Measurements from ENCODE around the gene RABAC1.

Gene RABAC1

DNA sequence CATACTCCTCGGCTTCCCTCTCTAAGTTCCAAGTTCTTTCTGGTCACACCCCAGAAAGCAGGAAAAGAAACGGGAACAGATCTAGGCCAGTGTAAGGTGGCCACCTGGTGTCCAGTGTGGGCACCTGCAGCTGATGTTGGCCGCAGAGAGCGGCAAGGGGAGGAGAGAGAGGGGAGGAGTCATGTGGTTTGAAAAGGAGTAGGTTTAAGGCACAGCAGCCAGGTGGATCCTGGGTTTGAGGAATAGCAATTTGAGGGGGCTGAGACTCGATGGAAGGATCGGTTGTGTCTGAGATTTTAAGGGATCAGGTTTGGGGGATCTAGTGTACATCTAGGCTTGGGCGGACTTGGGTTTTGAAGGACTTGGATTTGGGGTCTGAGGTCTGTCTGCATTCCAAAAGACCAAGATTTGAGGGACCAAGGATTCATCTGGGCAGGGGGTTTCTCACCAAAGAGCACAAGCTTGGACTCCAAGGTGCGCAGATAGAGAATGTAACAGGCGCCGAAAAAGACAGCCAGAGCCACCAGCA, 1.2 kb downstream of the RABAC1 start:
- no peaks in the 10 kb centered on the region for H3K27me3 ChIP-seq (ENCODE audit: control insufficient read depth in 3 of 3, insufficient read depth in 3 of 3, low read depth in 1 of 3, low read length in 3 of 3)
- H3K4me2 ChIP-seq (ENCODE audit: insufficient read depth, low read length, poor library complexity, severe bottlenecking): peak overlapping the region; percentile 95
- no peak overlapping the region for H2BK5ac ChIP-seq (ENCODE audit: low read length)
- H3K18ac ChIP-seq (ENCODE audit: low read length): no peak overlapping the region
- H3K9ac ChIP-seq (ENCODE audit: low read depth, low read length, poor library complexity): peak overlapping the region; percentile 79
- no peak overlapping the region for H4K8ac ChIP-seq (ENCODE audit: low read depth, low read length)
- H3K79me1 ChIP-seq (ENCODE audit: low read depth, low read length): peaks cover 7% of the 10 kb centered on the region
- WGBS, 2 donors (ENCODE audit: extremely low coverage in 2 of 2, insufficient read length in 2 of 2, insufficient replicate concordance in 1 of 2): no CpG with 5 or more reads among the region's 10 CpGs
- H2BK12ac ChIP-seq (ENCODE audit: low read length): no peak overlapping the region
- peak overlapping the region; percentile 94 for H2AFZ ChIP-seq (ENCODE audit: low read length)
- no peak overlapping the region for H3K14ac ChIP-seq (ENCODE audit: low read length)
- peak; percentile 71 for DNase-seq (ENCODE audit: low spot score)
- H3K27ac ChIP-seq (replicated peaks; ENCODE audit: low read length): no peak overlapping the region
- H2BK120ac ChIP-seq (ENCODE audit: low read depth, low read length): no peak overlapping the region
- no peak overlapping the region for H4K91ac ChIP-seq (ENCODE audit: low read depth, low read length, poor library complexity)
- H2AK5ac ChIP-seq (ENCODE audit: low read depth, low read length): no peak overlapping the region
- H3K4ac ChIP-seq (ENCODE audit: low read length): no peak overlapping the region
- H3K4me3 ChIP-seq (ENCODE audit: low read length in 2 of 2): peak overlapping the region; percentile 51 to 73
- H3K9me3 ChIP-seq (replicated peaks in 1 of 2; ENCODE audit: control insufficient read depth in 2 of 2, insufficient read depth in 1 of 2, low read depth in 1 of 2, low read length in 2 of 2): no peaks in the 10 kb centered on the region
- H3K23ac ChIP-seq (ENCODE audit: low read depth, low read length, poor library complexity): no peak overlapping the region
- H3K4me1 ChIP-seq (ENCODE audit: control insufficient read depth in 2 of 2, insufficient read depth in 1 of 2, low read depth in 1 of 2, low read length in 2 of 2): peaks cover 6 to 7% of the 10 kb centered on the region in 2 donors
- H3K36me3 ChIP-seq (replicated peaks in 1 of 2; ENCODE audit: control insufficient read depth in 2 of 2, insufficient read depth in 2 of 2, low read length in 2 of 2): peaks cover 0 to 8% of the 10 kb centered on the region in 2 donors
- H2BK15ac ChIP-seq (ENCODE audit: low read length): no peak overlapping the region

DNA sequence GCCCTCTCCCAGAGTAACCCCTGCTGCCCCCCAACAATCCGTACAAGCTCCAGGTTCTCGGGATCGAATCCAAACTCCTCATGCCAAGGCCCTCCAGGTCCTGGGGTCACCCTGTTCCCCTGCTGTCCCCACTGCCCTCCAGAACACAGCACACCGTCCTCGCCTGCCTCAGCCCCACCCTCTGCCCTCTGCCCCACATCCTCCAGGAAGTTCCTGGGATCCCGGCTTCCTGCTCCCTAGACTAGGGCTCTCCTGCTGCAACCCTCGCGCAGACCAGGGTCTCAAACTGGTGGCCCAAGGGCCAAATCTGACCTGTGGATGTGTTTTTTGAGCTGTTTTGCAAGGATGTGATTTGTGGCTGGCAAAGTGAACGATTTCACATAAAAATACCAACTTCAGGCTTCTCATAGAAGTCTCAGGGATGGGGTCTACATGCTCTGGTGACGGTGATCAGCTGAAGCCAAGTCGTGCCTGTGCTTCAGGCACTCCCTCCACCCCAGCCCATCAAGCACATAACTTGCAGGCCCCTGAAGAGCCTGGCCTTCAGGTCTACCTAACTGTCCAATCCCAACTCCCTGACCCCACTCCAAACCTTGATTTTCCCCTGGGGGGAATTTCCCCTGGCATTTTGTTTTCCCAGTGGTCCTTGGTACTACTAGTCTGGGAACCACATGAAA, 1.8 kb downstream of the RABAC1 start:
- peaks cover 7% of the 10 kb centered on the region for H3K79me1 ChIP-seq (ENCODE audit: low read depth, low read length)
- H3K36me3 ChIP-seq (replicated peaks in 1 of 2; ENCODE audit: control insufficient read depth in 2 of 2, insufficient read depth in 2 of 2, low read length in 2 of 2): peaks cover 0 to 8% of the 10 kb centered on the region in 2 donors
- peak overlapping the region; percentile 61 for H2BK5ac ChIP-seq (ENCODE audit: low read length)
- no peak overlapping the region for H2BK12ac ChIP-seq (ENCODE audit: low read length)
- DNase-seq (ENCODE audit: low spot score): no peak
- no peak overlapping the region for H4K8ac ChIP-seq (ENCODE audit: low read depth, low read length)
- H4K91ac ChIP-seq (ENCODE audit: low read depth, low read length, poor library complexity): no peak overlapping the region
- WGBS, 2 donors (ENCODE audit: extremely low coverage in 2 of 2, insufficient read length in 2 of 2, insufficient replicate concordance in 1 of 2): no CpG with 5 or more reads among the region's 11 CpGs
- H3K23ac ChIP-seq (ENCODE audit: low read depth, low read length, poor library complexity): no peak overlapping the region
- no peak overlapping the region for H2AK5ac ChIP-seq (ENCODE audit: low read depth, low read length)
- no peak overlapping the region for H3K4ac ChIP-seq (ENCODE audit: low read length)
- no peak overlapping the region for H3K27ac ChIP-seq (replicated peaks; ENCODE audit: low read length)
- no peaks in the 10 kb centered on the region for H3K9me3 ChIP-seq (replicated peaks in 1 of 2; ENCODE audit: control insufficient read depth in 2 of 2, insufficient read depth in 1 of 2, low read depth in 1 of 2, low read length in 2 of 2)
- no peaks in the 10 kb centered on the region for H3K27me3 ChIP-seq (ENCODE audit: control insufficient read depth in 3 of 3, insufficient read depth in 3 of 3, low read depth in 1 of 3, low read length in 3 of 3)
- H3K18ac ChIP-seq (ENCODE audit: low read length): no peak overlapping the region
- no peak overlapping the region for H2BK120ac ChIP-seq (ENCODE audit: low read depth, low read length)
- no peak overlapping the region for H3K4me2 ChIP-seq (ENCODE audit: insufficient read depth, low read length, poor library complexity, severe bottlenecking)
- no peak overlapping the region for H2BK15ac ChIP-seq (ENCODE audit: low read length)
- H3K4me1 ChIP-seq (ENCODE audit: control insufficient read depth in 2 of 2, insufficient read depth in 1 of 2, low read depth in 1 of 2, low read length in 2 of 2): peaks cover 6 to 7% of the 10 kb centered on the region in 2 donors
- H3K14ac ChIP-seq (ENCODE audit: low read length): no peak overlapping the region
- H2AFZ ChIP-seq (ENCODE audit: low read length): no peak overlapping the region
- H3K9ac ChIP-seq (ENCODE audit: low read depth, low read length, poor library complexity): peak overlapping the region; percentile 82
- H3K4me3 ChIP-seq (ENCODE audit: low read length in 2 of 2): no peak overlapping the region

DNA sequence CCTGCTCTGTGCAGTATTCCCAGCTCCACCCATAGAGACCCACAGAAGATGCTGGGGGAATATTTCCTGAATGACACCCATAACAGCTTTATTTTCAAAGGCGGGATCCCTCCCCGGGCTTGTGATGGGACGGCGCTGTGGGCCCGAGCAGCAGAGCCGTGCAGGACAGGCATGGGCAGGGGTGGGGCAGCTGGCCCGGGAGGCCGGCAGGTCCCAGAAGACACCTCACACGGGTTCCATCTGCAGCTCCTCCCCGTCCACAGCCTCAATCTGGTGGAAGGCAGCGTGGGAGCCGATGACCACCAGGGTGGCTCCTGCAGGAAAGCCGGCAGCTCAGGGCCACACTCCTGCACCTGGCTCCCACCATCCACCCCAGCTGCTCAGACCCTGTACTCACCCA, 2.5 kb downstream of the RABAC1 start:
- WGBS, 2 donors (ENCODE audit: extremely low coverage in 2 of 2, insufficient read length in 2 of 2, insufficient replicate concordance in 1 of 2): no CpG with 5 or more reads among the region's 13 CpGs
- DNase-seq (ENCODE audit: low spot score): no peak
- H3K9ac ChIP-seq (ENCODE audit: low read depth, low read length, poor library complexity): peak overlapping the region; percentile 44
- no peak overlapping the region for H2BK120ac ChIP-seq (ENCODE audit: low read depth, low read length)
- H3K79me1 ChIP-seq (ENCODE audit: low read depth, low read length): peaks cover 7% of the 10 kb centered on the region
- H3K14ac ChIP-seq (ENCODE audit: low read length): no peak overlapping the region
- H3K27me3 ChIP-seq (ENCODE audit: control insufficient read depth in 3 of 3, insufficient read depth in 3 of 3, low read depth in 1 of 3, low read length in 3 of 3): no peaks in the 10 kb centered on the region
- no peak overlapping the region for H2AK5ac ChIP-seq (ENCODE audit: low read depth, low read length)
- peaks cover 0 to 8% of the 10 kb centered on the region in 2 donors for H3K36me3 ChIP-seq (replicated peaks in 1 of 2; ENCODE audit: control insufficient read depth in 2 of 2, insufficient read depth in 2 of 2, low read length in 2 of 2)
- H3K4ac ChIP-seq (ENCODE audit: low read length): no peak overlapping the region
- H2BK15ac ChIP-seq (ENCODE audit: low read length): peak overlapping the region; percentile 37
- no peak overlapping the region for H2AFZ ChIP-seq (ENCODE audit: low read length)
- no peak overlapping the region for H3K27ac ChIP-seq (replicated peaks; ENCODE audit: low read length)
- no peak overlapping the region for H4K8ac ChIP-seq (ENCODE audit: low read depth, low read length)
- no peak overlapping the region for H2BK12ac ChIP-seq (ENCODE audit: low read length)
- no peak overlapping the region for H4K91ac ChIP-seq (ENCODE audit: low read depth, low read length, poor library complexity)
- no peak overlapping the region for H3K4me3 ChIP-seq (ENCODE audit: low read length in 2 of 2)
- no peak overlapping the region for H3K23ac ChIP-seq (ENCODE audit: low read depth, low read length, poor library complexity)
- peaks cover 6 to 7% of the 10 kb centered on the region in 2 donors for H3K4me1 ChIP-seq (ENCODE audit: control insufficient read depth in 2 of 2, insufficient read depth in 1 of 2, low read depth in 1 of 2, low read length in 2 of 2)
- H3K18ac ChIP-seq (ENCODE audit: low read length): no peak overlapping the region
- no peak overlapping the region for H3K4me2 ChIP-seq (ENCODE audit: insufficient read depth, low read length, poor library complexity, severe bottlenecking)
- peak overlapping the region; percentile 61 for H2BK5ac ChIP-seq (ENCODE audit: low read length)
- H3K9me3 ChIP-seq (replicated peaks in 1 of 2; ENCODE audit: control insufficient read depth in 2 of 2, insufficient read depth in 1 of 2, low read depth in 1 of 2, low read length in 2 of 2): no peaks in the 10 kb centered on the region

DNA sequence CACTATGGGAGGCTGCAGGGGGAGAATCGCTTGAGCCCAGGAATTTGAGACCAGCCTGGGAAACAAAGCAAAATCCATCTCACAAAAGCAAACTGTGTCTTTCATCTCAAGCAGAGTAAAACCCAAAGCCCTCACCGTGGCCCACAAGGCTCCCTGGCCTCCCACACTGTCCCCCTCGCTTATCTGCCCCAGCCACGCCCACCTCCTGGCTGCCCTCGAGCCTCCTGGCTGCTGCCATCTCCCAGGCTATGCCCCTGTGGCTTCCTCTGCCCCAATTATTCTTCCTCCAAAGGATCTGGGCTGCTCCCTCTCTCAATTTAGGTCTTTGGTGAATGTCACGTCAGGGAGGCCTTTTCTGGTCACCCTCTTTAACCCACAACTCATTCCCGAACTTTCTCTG, 3.6 kb downstream of the RABAC1 start:
- Histone ChIP-seq H3K18ac (ENCODE audit: low read length) (no peak overlapping the region), H2BK120ac (ENCODE audit: low read depth, low read length) (no peak overlapping the region), H3K4me3 (ENCODE audit: low read length in 2 of 2) (no peak overlapping the region), H2AFZ (ENCODE audit: low read length) (no peak overlapping the region), H4K8ac (ENCODE audit: low read depth, low read length) (no peak overlapping the region), H3K9me3 (replicated peaks in 1 of 2; ENCODE audit: control insufficient read depth in 2 of 2, insufficient read depth in 1 of 2, low read depth in 1 of 2, low read length in 2 of 2) (no peaks in the 10 kb centered on the region), H3K23ac (ENCODE audit: low read depth, low read length, poor library complexity) (no peak overlapping the region), H3K9ac (ENCODE audit: low read depth, low read length, poor library complexity) (no peak overlapping the region), H3K14ac (ENCODE audit: low read length) (no peak overlapping the region), H3K36me3 (replicated peaks in 1 of 2; ENCODE audit: control insufficient read depth in 2 of 2, insufficient read depth in 2 of 2, low read length in 2 of 2) (peaks cover 0 to 8% of the 10 kb centered on the region in 2 donors), H3K27ac (replicated peaks; ENCODE audit: low read length) (no peak overlapping the region), H3K79me1 (ENCODE audit: low read depth, low read length) (peaks cover 5% of the 10 kb centered on the region), H2AK5ac (ENCODE audit: low read depth, low read length) (no peak overlapping the region), H3K27me3 (ENCODE audit: control insufficient read depth in 3 of 3, insufficient read depth in 3 of 3, low read depth in 1 of 3, low read length in 3 of 3) (no peaks in the 10 kb centered on the region), H3K4ac (ENCODE audit: low read length) (no peak overlapping the region), H2BK15ac (ENCODE audit: low read length) (no peak overlapping the region), H4K91ac (ENCODE audit: low read depth, low read length, poor library complexity) (no peak overlapping the region), H2BK12ac (ENCODE audit: low read length) (no peak overlapping the region), H3K4me1 (ENCODE audit: control insufficient read depth in 2 of 2, insufficient read depth in 1 of 2, low read depth in 1 of 2, low read length in 2 of 2) (peaks cover 6 to 7% of the 10 kb centered on the region in 2 donors), H2BK5ac (ENCODE audit: low read length) (no peak overlapping the region), H3K4me2 (ENCODE audit: insufficient read depth, low read length, poor library complexity, severe bottlenecking) (no peak overlapping the region)
- WGBS, 2 donors (ENCODE audit: extremely low coverage in 2 of 2, insufficient read length in 2 of 2, insufficient replicate concordance in 1 of 2): no CpG with 5 or more reads among the region's 7 CpGs
- DNase-seq (ENCODE audit: low spot score): no peak
